Keratinocyte (primary cell): ENCODE measurements around the gene ANTXRL. TPM values are rescaled to one million over a fixed set of nuclear protein-coding genes. Genes with fewer than 3 reads are reported as not detected.

ENCODE experiments used
- DNase-seq: peaks from one replicate; pipeline ENCODE4 v3.0.0-alpha.2; 2011; ENCODE audit warnings: low read depth, missing footprints, low spot score
- FAIRE-seq: peaks from 2 replicates; lab custom pipeline; 2011; peaks lifted over from hg19 to GRCh38; lab: Jason Lieb, UNC
- H2AFZ ChIP-seq: 2 replicates; pipeline ENCODE4 v1.6.0; 2012; ENCODE audit warnings: low read length, control low read depth, inconsistent platforms; ENCODE audit not compliant: control insufficient read depth
- H3K27ac ChIP-seq: 2 replicates; pipeline ENCODE4 v1.5.1; 2011; ENCODE audit warnings: low read length; ENCODE audit not compliant: control insufficient read depth, insufficient read depth
- H3K27me3 ChIP-seq: 3 replicates; pipeline ENCODE4 v1.6.0; 2011; ENCODE audit warnings: low read length; ENCODE audit not compliant: control insufficient read depth, insufficient read depth; ENCODE audit errors: extremely low read depth
- H3K36me3 ChIP-seq, 2 experiments: 2 replicates in 1 of 2; 3 replicates in 1 of 2; pipeline ENCODE4 v1.5.1; 2011; ENCODE audit warnings: low read length in 2 of 2, mild to moderate bottlenecking in 1 of 2; ENCODE audit not compliant: control insufficient read depth in 2 of 2, insufficient read depth in 2 of 2; ENCODE audit errors: extremely low read depth in 1 of 2
- H3K4me1 ChIP-seq: 3 replicates; pipeline ENCODE4 v1.5.1; 2011; ENCODE audit warnings: low read length; ENCODE audit not compliant: control insufficient read depth, insufficient read depth; ENCODE audit errors: extremely low read depth
- H3K4me2 ChIP-seq: 3 replicates; pipeline ENCODE4 v1.6.0; 2011; ENCODE audit warnings: low read depth, low read length; ENCODE audit not compliant: control insufficient read depth, insufficient read depth; ENCODE audit errors: extremely low read depth
- H3K4me3 ChIP-seq, 3 experiments: fragments of 200-600 bp in 1 of 3; sonication (generic) in 1 of 3; 2 replicates in 2 of 3; 3 replicates in 1 of 3; pipeline ENCODE4 v1.5.1; 2011 to 2016; ENCODE audit warnings: low read length in 3 of 3, mild to moderate bottlenecking in 3 of 3, control low read depth in 2 of 3, inconsistent platforms in 1 of 3, low read depth in 1 of 3, mixed read lengths in 1 of 3, mixed run types in 1 of 3, moderate library complexity in 1 of 3; ENCODE audit not compliant: control insufficient read depth in 2 of 3, insufficient read depth in 2 of 3; ENCODE audit errors: extremely low read depth in 1 of 3
- H3K79me2 ChIP-seq: 2 replicates; pipeline ENCODE4 v1.6.0; 2012; ENCODE audit warnings: low read length; ENCODE audit not compliant: control insufficient read depth, insufficient read depth
- H3K9ac ChIP-seq: 3 replicates; pipeline ENCODE4 v1.6.0; 2011; ENCODE audit warnings: low read length; ENCODE audit not compliant: control insufficient read depth, insufficient read depth; ENCODE audit errors: extremely low read depth
- H3K9me1 ChIP-seq: 3 replicates; pipeline ENCODE4 v1.6.0; 2011; ENCODE audit warnings: low read length; ENCODE audit not compliant: control insufficient read depth, insufficient read depth; ENCODE audit errors: extremely low read depth
- H3K9me3 ChIP-seq: 2 replicates; pipeline ENCODE4 v1.5.1; 2012; ENCODE audit warnings: low read depth, low read length; ENCODE audit not compliant: control insufficient read depth
- H4K20me1 ChIP-seq: 3 replicates; pipeline ENCODE4 v1.6.0; 2011; ENCODE audit warnings: low read length; ENCODE audit not compliant: control insufficient read depth, insufficient read depth; ENCODE audit errors: extremely low read depth
- CTCF ChIP-seq, 3 experiments: IDR thresholded peaks in 1 of 3; conservative IDR thresholded peaks in 1 of 3; optimal IDR thresholded peaks in 1 of 3; 2 replicates in 2 of 3; 3 replicates in 1 of 3; pipeline versions ENCODE3 to v1.5.1; 2011; ENCODE audit warnings: low read length in 3 of 3, mild to moderate bottlenecking in 3 of 3, moderate library complexity in 2 of 3, control low read depth in 1 of 3, inconsistent platforms in 1 of 3; ENCODE audit not compliant: insufficient read depth in 2 of 3; ENCODE audit errors: extremely low read depth in 1 of 3
- EZH2 ChIP-seq: IDR thresholded peaks from one replicate; pipeline ENCODE4 v1.6.1; 2012; ENCODE audit warnings: inconsistent platforms, mild to moderate bottlenecking, low read length, moderate library complexity
- dilution Hi-C: fragments of 300-500 bp; cut with MboI; formaldehyde crosslinking; loops from one replicate; pipeline ENCODE4 v1.7.0; 2020; ENCODE audit warnings: low sequenced_read_pairs; ENCODE audit not compliant: extremely low pct_ligation_motif_present
- polyA plus RNA-seq, 5 experiments: library from polyadenylated mRNA; depleted of rRNA in 3 of 5; stranded (reverse) in 3 of 5; stranded (forward) in 1 of 5; unstranded in 1 of 5; fragments of >200 nt; gene quantifications; 1 replicate in 1 of 5; 2 replicates in 3 of 5; 3 replicates in 1 of 5; pipeline versions ENCODE4 v1.2.1 to v1.2.3, GENCODE V29; 2011 to 2012; ENCODE audit warnings: missing spikeins in 2 of 5, low read depth in 1 of 5, low replicate concordance in 1 of 5

Gene ANTXRL
- polyA plus RNA-seq, 1 donor (not counting 4 experiments of a cell fraction or from before 2014, with no cell fraction given): not detected

- no peak for TF ChIP-seq EZH2
- no peak for TF ChIP-seq CTCF (optimal IDR thresholded peaks at IDR 0.05 in 1 of 3, IDR thresholded peaks at IDR 0.05 in 1 of 3, conservative IDR thresholded peaks at IDR 0.05 in 1 of 3; ENCODE audit: extremely low read depth in 1 of 3, insufficient read depth in 2 of 3, low read length in 3 of 3)
- peaks cover 22% of the 10 kb centered on the region for H3K27me3 ChIP-seq
- H3K79me2 ChIP-seq: no peaks in the 10 kb centered on the region
- H3K9me1 ChIP-seq: no peaks in the 10 kb centered on the region
- DNase-seq: no peak
- H3K4me2 ChIP-seq: no peak overlapping the region
- dilution Hi-C loops: no loop called here
- no peak overlapping the region for H3K4me3 ChIP-seq
- no peaks in the 10 kb centered on the region for H4K20me1 ChIP-seq
- H3K27ac ChIP-seq: no peak overlapping the region
- peaks cover 3% of the 10 kb centered on the region for H3K4me1 ChIP-seq
- H3K9ac ChIP-seq: no peak overlapping the region
- H3K36me3 ChIP-seq: no peaks in the 10 kb centered on the region
- H2AFZ ChIP-seq: no peak overlapping the region
- no peak for FAIRE-seq
- H3K9me3 ChIP-seq: no peaks in the 10 kb centered on the region
Measured at GRCh38 chr10:46285966-46286620, 704 bp upstream of the ANTXRL start.

- H3K27ac ChIP-seq: no peak overlapping the region
- H3K4me3 ChIP-seq: no peak overlapping the region
- H3K79me2 ChIP-seq: no peaks in the 10 kb centered on the region
- H3K9ac ChIP-seq: no peak overlapping the region
- no peaks in the 10 kb centered on the region for H3K9me1 ChIP-seq
- no peaks in the 10 kb centered on the region for H3K36me3 ChIP-seq
- TF ChIP-seq CTCF (optimal IDR thresholded peaks at IDR 0.05 in 1 of 3, IDR thresholded peaks at IDR 0.05 in 1 of 3, conservative IDR thresholded peaks at IDR 0.05 in 1 of 3; ENCODE audit: extremely low read depth in 1 of 3, insufficient read depth in 2 of 3, low read length in 3 of 3): no peak
- no peak for TF ChIP-seq EZH2
- dilution Hi-C loops: no loop called here
- H3K27me3 ChIP-seq: peaks cover 10% of the 10 kb centered on the region
- no peaks in the 10 kb centered on the region for H4K20me1 ChIP-seq
- no peaks in the 10 kb centered on the region for H3K9me3 ChIP-seq
- H2AFZ ChIP-seq: no peak overlapping the region
- peaks cover 3% of the 10 kb centered on the region for H3K4me1 ChIP-seq
- H3K4me2 ChIP-seq: no peak overlapping the region
- FAIRE-seq: no peak
- DNase-seq: no peak
Measured at GRCh38 chr10:46287846-46288477, 1.2 kb downstream of the ANTXRL start.
